Bronchial epithelial cell (primary cell): ENCODE data around the gene GMDS. TPM values are rescaled to one million over a fixed set of nuclear protein-coding genes. Genes with fewer than 3 reads are reported as not detected.

Experiments used
- DNase-seq: peaks from one replicate; pipeline ENCODE4 v3.0.0-alpha.2; 2010; ENCODE audit warnings: low read depth
- FAIRE-seq: peaks from 2 replicates; lab custom pipeline; 2011; peaks lifted over from hg19 to GRCh38; lab: Jason Lieb, UNC
- H3K27me3 ChIP-seq: 2 replicates; pipeline ENCODE4 v1.5.1; 2011; ENCODE audit warnings: low read length; ENCODE audit not compliant: control insufficient read depth, insufficient read depth
- H3K36me3 ChIP-seq: 2 replicates; pipeline ENCODE4 v1.5.1; 2011; ENCODE audit warnings: low read length; ENCODE audit not compliant: control insufficient read depth, insufficient read depth
- H3K4me3 ChIP-seq: 2 replicates; pipeline ENCODE4 v1.5.1; 2011; ENCODE audit warnings: mild to moderate bottlenecking, low read depth, low read length, control low read depth
- CTCF ChIP-seq: IDR thresholded peaks from 2 replicates; pipeline ENCODE4 v1.5.1; 2011; ENCODE audit warnings: mild to moderate bottlenecking, moderate library complexity, low read length, control low read depth, inconsistent platforms; ENCODE audit not compliant: insufficient read depth, severe bottlenecking
- total RNA-seq: library from RNA; depleted of rRNA; stranded (reverse); fragments of >200 nt; gene quantifications from 2 replicates; pipeline ENCODE4 v1.2.1, GENCODE V29; 2014

GMDS gene
- total RNA-seq, 1 donor from 2014 or later: 8.2 TPM

- Histone ChIP-seq H3K36me3 (no peaks in the 10 kb centered on the region), H3K27me3 (no peaks in the 10 kb centered on the region), H3K4me3 (no peak overlapping the region)
- no peak for TF ChIP-seq CTCF
- no peak for DNase-seq
- no peak for FAIRE-seq
Observed at GRCh38 chr6:1997702-1998101, 247.7 kb downstream of the GMDS start.

- Histone ChIP-seq H3K27me3 (no peaks in the 10 kb centered on the region), H3K36me3 (no peaks in the 10 kb centered on the region), H3K4me3 (no peak overlapping the region)
- no peak for DNase-seq
- no peak for TF ChIP-seq CTCF
- FAIRE-seq: no peak
Observed at GRCh38 chr6:1995636-1996035, 249.8 kb downstream of the GMDS start.

GRCh38 chr6:1993042-1993441 lies 252.4 kb downstream of the GMDS start:
- no peak for FAIRE-seq
- H3K4me3 ChIP-seq: no peak overlapping the region
- no peak for TF ChIP-seq CTCF
- H3K36me3 ChIP-seq: no peaks in the 10 kb centered on the region
- H3K27me3 ChIP-seq: no peaks in the 10 kb centered on the region
- DNase-seq: peak; percentile 63

- no peak overlapping the region for H3K4me3 ChIP-seq
- DNase-seq (no peak), FAIRE-seq (no peak)
- H3K27me3 ChIP-seq: no peaks in the 10 kb centered on the region
- H3K36me3 ChIP-seq: no peaks in the 10 kb centered on the region
- TF ChIP-seq CTCF: no peak
Observed at GRCh38 chr6:1991332-1991878, 254.0 kb downstream of the GMDS start.

- H3K36me3 ChIP-seq: no peaks in the 10 kb centered on the region
- TF ChIP-seq CTCF: no peak
- no peak for FAIRE-seq
- no peak overlapping the region for H3K4me3 ChIP-seq
- H3K27me3 ChIP-seq: no peaks in the 10 kb centered on the region
- DNase-seq: no peak
Observed at GRCh38 chr6:1988843-1989242, 256.6 kb downstream of the GMDS start.

GRCh38 chr6:1987640-1988039 lies 257.8 kb downstream of the GMDS start:
- TF ChIP-seq CTCF: no peak
- H3K27me3 ChIP-seq: no peaks in the 10 kb centered on the region
- H3K4me3 ChIP-seq: no peak overlapping the region
- H3K36me3 ChIP-seq: no peaks in the 10 kb centered on the region
- no peak for FAIRE-seq
- DNase-seq: peak; percentile 87
